ENCODE measurements around the gene FUT6.

DNA sequence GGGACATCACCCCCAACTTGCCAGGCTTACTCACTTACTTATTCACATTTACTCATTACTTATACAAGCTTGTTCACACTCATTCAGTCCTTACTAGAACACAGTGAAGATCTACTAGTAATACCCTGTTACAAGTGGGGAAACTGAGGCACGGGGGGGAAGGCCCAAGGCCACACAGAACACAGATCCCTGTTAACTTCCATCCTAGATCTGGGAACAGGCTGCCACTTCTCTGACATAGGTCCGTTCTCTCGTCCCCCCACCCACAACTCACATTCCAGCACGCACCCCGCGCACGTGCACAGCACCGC is 36.1 kb downstream of the FUT6 start:
- TF ChIP-seq, protein P1, sequence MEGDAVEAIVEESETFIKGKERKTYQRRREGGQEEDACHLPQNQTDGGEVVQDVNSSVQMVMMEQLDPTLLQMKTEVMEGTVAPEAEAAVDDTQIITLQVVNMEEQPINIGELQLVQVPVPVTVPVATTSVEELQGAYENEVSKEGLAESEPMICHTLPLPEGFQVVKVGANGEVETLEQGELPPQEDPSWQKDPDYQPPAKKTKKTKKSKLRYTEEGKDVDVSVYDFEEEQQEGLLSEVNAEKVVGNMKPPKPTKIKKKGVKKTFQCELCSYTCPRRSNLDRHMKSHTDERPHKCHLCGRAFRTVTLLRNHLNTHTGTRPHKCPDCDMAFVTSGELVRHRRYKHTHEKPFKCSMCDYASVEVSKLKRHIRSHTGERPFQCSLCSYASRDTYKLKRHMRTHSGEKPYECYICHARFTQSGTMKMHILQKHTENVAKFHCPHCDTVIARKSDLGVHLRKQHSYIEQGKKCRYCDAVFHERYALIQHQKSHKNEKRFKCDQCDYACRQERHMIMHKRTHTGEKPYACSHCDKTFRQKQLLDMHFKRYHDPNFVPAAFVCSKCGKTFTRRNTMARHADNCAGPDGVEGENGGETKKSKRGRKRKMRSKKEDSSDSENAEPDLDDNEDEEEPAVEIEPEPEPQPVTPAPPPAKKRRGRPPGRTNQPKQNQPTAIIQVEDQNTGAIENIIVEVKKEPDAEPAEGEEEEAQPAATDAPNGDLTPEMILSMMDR (IDR thresholded peaks at IDR 0.05) = no peak
- no peak for TF ChIP-seq POLR2AphosphoS5 (IDR thresholded peaks at IDR 0.05)

All from esophagus muscularis mucosa (tissue), 3 donors.